ENCODE measurements around the gene GRAMD1A. TPM values are rescaled to one million over a fixed set of nuclear protein-coding genes. Genes with fewer than 3 reads are reported as not detected.

Gene GRAMD1A
- total RNA-seq, 1 experiment from 2014 or later = 125 TPM

DNA sequence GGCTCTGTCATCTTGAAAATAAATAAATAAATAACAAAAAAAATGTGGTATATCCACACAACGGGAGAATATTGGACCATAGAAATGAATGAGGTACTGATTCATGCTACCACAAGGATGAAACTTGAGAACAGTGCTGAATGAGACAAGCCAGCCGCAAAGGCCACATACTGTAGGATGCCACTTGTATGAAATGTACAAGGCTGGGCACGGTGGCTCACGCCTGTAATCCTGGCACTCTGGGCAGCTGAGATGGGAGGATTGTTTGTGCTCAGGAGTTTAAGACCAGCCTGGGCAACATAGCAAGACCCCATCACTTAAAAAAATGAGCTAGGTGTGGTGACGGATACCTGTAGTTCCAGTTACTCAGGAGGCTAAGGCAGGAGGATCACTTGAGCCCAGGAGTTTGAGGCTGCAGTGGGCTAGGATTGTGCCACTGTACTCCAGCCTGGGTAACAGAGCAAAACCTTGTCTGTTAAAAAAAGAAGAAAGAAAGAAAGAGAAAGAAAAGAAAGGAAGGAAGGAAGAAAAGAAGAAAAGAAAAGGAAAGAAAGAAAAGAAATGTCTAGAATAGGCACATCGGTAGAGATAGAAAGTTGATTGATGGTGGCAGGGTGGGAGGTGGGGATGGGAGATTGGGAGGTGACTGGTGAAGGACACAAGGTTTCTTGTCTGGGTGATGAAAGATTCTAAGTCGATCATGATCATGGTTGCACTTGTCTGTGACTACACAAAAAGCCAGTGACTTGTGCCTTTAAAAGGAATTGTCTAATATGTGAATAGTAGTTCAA, 61.7 kb downstream of the GRAMD1A start:
- H4K91ac ChIP-seq (ENCODE audit: insufficient read length, low read depth, low read length) = no peak overlapping the region
- H3K56ac ChIP-seq (ENCODE audit: insufficient read length, low read depth, low read length) = no peak overlapping the region
- Mint-ChIP-seq H3K27me3 (ENCODE audit: low read depth) (peaks cover 32% of the 10 kb centered on the region), H3K36me3 (ENCODE audit: insufficient read depth in 1 of 3, low read depth in 3 of 3) (peaks cover 0 to 4% (median 0%) of the 10 kb centered on the region in 3 experiments; a peak in 2 of 7 replicates), H3K4me1 (peaks cover 6 to 7% of the 10 kb centered on the region in 2 experiments), H3K9me3 (peaks cover 0 to 5% of the 10 kb centered on the region in 2 experiments; a peak in 1 of 5 replicates), H3K27ac (no peak overlapping the region), H3K4me3 (no peak overlapping the region)
- DNase-seq = no peak
- H3K4ac ChIP-seq (ENCODE audit: low read depth, low read length) = no peak overlapping the region
- H3K14ac ChIP-seq (ENCODE audit: insufficient read depth, low read length) = no peak overlapping the region
- H3K9ac ChIP-seq (ENCODE audit: extremely low read depth, insufficient read length, low read length) = no peak overlapping the region
- no peak overlapping the region for H2BK120ac ChIP-seq (ENCODE audit: low read depth, low read length, poor library complexity, severe bottlenecking)
- no peak overlapping the region for H2AK5ac ChIP-seq (ENCODE audit: insufficient read length, low read length)
- no peak overlapping the region for H2AFZ ChIP-seq (ENCODE audit: low read length)
- TF ChIP-seq, protein P1, sequence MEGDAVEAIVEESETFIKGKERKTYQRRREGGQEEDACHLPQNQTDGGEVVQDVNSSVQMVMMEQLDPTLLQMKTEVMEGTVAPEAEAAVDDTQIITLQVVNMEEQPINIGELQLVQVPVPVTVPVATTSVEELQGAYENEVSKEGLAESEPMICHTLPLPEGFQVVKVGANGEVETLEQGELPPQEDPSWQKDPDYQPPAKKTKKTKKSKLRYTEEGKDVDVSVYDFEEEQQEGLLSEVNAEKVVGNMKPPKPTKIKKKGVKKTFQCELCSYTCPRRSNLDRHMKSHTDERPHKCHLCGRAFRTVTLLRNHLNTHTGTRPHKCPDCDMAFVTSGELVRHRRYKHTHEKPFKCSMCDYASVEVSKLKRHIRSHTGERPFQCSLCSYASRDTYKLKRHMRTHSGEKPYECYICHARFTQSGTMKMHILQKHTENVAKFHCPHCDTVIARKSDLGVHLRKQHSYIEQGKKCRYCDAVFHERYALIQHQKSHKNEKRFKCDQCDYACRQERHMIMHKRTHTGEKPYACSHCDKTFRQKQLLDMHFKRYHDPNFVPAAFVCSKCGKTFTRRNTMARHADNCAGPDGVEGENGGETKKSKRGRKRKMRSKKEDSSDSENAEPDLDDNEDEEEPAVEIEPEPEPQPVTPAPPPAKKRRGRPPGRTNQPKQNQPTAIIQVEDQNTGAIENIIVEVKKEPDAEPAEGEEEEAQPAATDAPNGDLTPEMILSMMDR (conservative IDR thresholded peaks at IDR 0.05) = no peak
- no peak overlapping the region for H3K18ac ChIP-seq (ENCODE audit: insufficient read length, low read depth, low read length)
- H3K23ac ChIP-seq (ENCODE audit: insufficient read length, low read depth, low read length) = no peak overlapping the region
- H4K5ac ChIP-seq (ENCODE audit: insufficient read length, low read depth, low read length) = no peak overlapping the region
- no peak overlapping the region for H2BK15ac ChIP-seq (ENCODE audit: low read depth, low read length)
- no peaks in the 10 kb centered on the region for H3K79me1 ChIP-seq (ENCODE audit: insufficient read depth, low read depth, low read length, poor library complexity, severe bottlenecking)
- H3K27me3 ChIP-seq (ENCODE audit: insufficient read depth, low read length) = no peaks in the 10 kb centered on the region
- no peaks in the 10 kb centered on the region for H3K23me2 ChIP-seq (ENCODE audit: insufficient read length, low read depth, low read length, poor library complexity, severe bottlenecking)
- H4K20me1 ChIP-seq (ENCODE audit: control insufficient read depth, insufficient read depth, insufficient read length) = no peaks in the 10 kb centered on the region
- H2BK20ac ChIP-seq (ENCODE audit: low read depth, low read length, poor library complexity, severe bottlenecking) = no peak overlapping the region
- H4K8ac ChIP-seq (replicated peaks; ENCODE audit: insufficient read length, low read depth, low read length) = no peak overlapping the region
- H3K27ac ChIP-seq (ENCODE audit: insufficient read length, low read depth, low read length) = no peak overlapping the region
- no peak overlapping the region for H2BK5ac ChIP-seq (ENCODE audit: insufficient read length, low read length)
- no peak overlapping the region for H3K4me2 ChIP-seq (ENCODE audit: insufficient read depth, insufficient read length, low read length)
- no peaks in the 10 kb centered on the region for H3K4me1 ChIP-seq (ENCODE audit: insufficient read depth, low read length)
- no peak overlapping the region for H3T11ph ChIP-seq (ENCODE audit: low read length)
- H2BK12ac ChIP-seq (ENCODE audit: insufficient read length, low read depth, low read length) = no peak overlapping the region
- 100% methylated on average over 1 of the region's 7 CpGs for WGBS (ENCODE audit: extremely low coverage, insufficient read length, low lambda C conversion rate)
- H3K79me2 ChIP-seq (ENCODE audit: insufficient read depth, low read length) = no peaks in the 10 kb centered on the region
- H3K9me3 ChIP-seq (ENCODE audit: control insufficient read depth, low read depth, low read length) = no peaks in the 10 kb centered on the region
